ENCODE data around the gene TMEM132D.

- TF ChIP-seq POLR2AphosphoS5 (IDR thresholded peaks at IDR 0.05): no peak
- TF ChIP-seq POLR2A (IDR thresholded peaks at IDR 0.05; ENCODE audit: low read depth): no peak
- TF ChIP-seq CTCF (IDR thresholded peaks at IDR 0.05): no peak
Measured at GRCh38 chr12:129523621-129524020, 380.2 kb downstream of the TMEM132D start.
